Breast epithelium (tissue), 3 donors: ENCODE measurements around the gene S100A4.

Experiments used
- CTCF ChIP-seq, 3 donors: fragments of 450-650 bp; IDR thresholded peaks; one replicate each; pipeline ENCODE4 v1.5.1; 2016 to 2017; ENCODE audit warnings: antibody characterized with exemption in 3 of 3, mild to moderate bottlenecking in 3 of 3, moderate library complexity in 3 of 3
- POLR2A ChIP-seq: fragments of 450-650 bp; IDR thresholded peaks from one replicate; pipeline ENCODE4 v1.6.1; 2016; ENCODE audit warnings: antibody characterized with exemption, mild to moderate bottlenecking, moderate library complexity

GRCh38 chr1:153578936-153579335, 33.3 kb upstream of the S100A4 start:
- TF ChIP-seq CTCF (IDR thresholded peaks at IDR 0.05) (no peak), POLR2A (no peak)
